LHCN-M2 (cell line): ENCODE measurements around the gene C1orf141. TPM values are rescaled to one million over a fixed set of nuclear protein-coding genes. Genes with fewer than 3 reads are reported as not detected.
A peak's percentile ranks its signal among the peaks of the same experiment; 100 is the strongest.
"Not testable (repeated sequence)": the region's sequence is repeated elsewhere in the genome, so short reads cannot be mapped to it uniquely, and the experiment has no call there.

Experiments
- DNase-seq: peaks from one replicate; pipeline ENCODE4 v3.0.0-alpha.2; 2012; ENCODE audit warnings: low read depth
- total RNA-seq: library from RNA; depleted of rRNA; stranded (reverse); fragments of >200 nt; gene quantifications from 2 replicates; pipeline ENCODE4 v1.2.3, GENCODE V29; 2014

Gene C1orf141
- total RNA-seq, 1 experiment from 2014 or later: not detected

GRCh38 chr1:67142931-67143330 lies 8.2 kb upstream of the C1orf141 start:
- no peak for DNase-seq

- not testable (repeated sequence) for DNase-seq
Observed at GRCh38 chr1:67141832-67142231, 7.1 kb upstream of the C1orf141 start.

- no peak for DNase-seq
Observed at GRCh38 chr1:67140460-67140859, 5.7 kb upstream of the C1orf141 start.

- no peak for DNase-seq
Observed at GRCh38 chr1:67138813-67139499, 4.2 kb upstream of the C1orf141 start.

- no peak for DNase-seq
Observed at GRCh38 chr1:67137307-67137753, 2.6 kb upstream of the C1orf141 start.

GRCh38 chr1:67135354-67135753 lies 584 bp upstream of the C1orf141 start:
- peak; percentile 73 for DNase-seq

- no peak for DNase-seq
Observed at GRCh38 chr1:67133177-67133576, 1.6 kb downstream of the C1orf141 start.

- DNase-seq: no peak
Observed at GRCh38 chr1:67130673-67131072, 4.1 kb downstream of the C1orf141 start.

GRCh38 chr1:67126974-67127373 lies 7.8 kb downstream of the C1orf141 start:
- no peak for DNase-seq

- peak; percentile 33 for DNase-seq
Observed at GRCh38 chr1:67126111-67126746, 8.5 kb downstream of the C1orf141 start.

GRCh38 chr1:67124455-67124854 lies 10.3 kb downstream of the C1orf141 start:
- DNase-seq: no peak

- DNase-seq: no peak
Observed at GRCh38 chr1:67120855-67121619, 13.7 kb downstream of the C1orf141 start.

GRCh38 chr1:67118646-67119045 lies 16.1 kb downstream of the C1orf141 start:
- peak; percentile 33 for DNase-seq

GRCh38 chr1:67118191-67118590 lies 16.6 kb downstream of the C1orf141 start:
- DNase-seq: peak; percentile 61

GRCh38 chr1:67114162-67114561 lies 20.6 kb downstream of the C1orf141 start:
- no peak for DNase-seq

- no peak for DNase-seq
Observed at GRCh38 chr1:67110352-67110751, 24.4 kb downstream of the C1orf141 start.

GRCh38 chr1:67105508-67105907 lies 29.3 kb downstream of the C1orf141 start:
- no peak for DNase-seq

GRCh38 chr1:67103548-67103947 lies 31.2 kb downstream of the C1orf141 start:
- DNase-seq: no peak

- no peak for DNase-seq
Observed at GRCh38 chr1:67100833-67101232, 33.9 kb downstream of the C1orf141 start.

- DNase-seq: no peak
Observed at GRCh38 chr1:67097305-67097704, 37.5 kb downstream of the C1orf141 start.

- DNase-seq: no peak
Observed at GRCh38 chr1:67094191-67094590, 40.6 kb downstream of the C1orf141 start.

- DNase-seq: no peak
Observed at GRCh38 chr1:67089685-67090208, 45.0 kb downstream of the C1orf141 start.
